Mucosa of descending colon (tissue), 3 donors: ENCODE measurements around the gene C1QTNF8. TPM values are rescaled to one million over a fixed set of nuclear protein-coding genes. Genes with fewer than 3 reads are reported as not detected.

Source experiments
- ATAC-seq: fragments of 200-7000 bp; cut with Tn5 transposase; one replicate; pipeline ENCODE4 v1.9.1; 2020; ENCODE audit warnings: mild to moderate bottlenecking, moderate library complexity
- DNase-seq, 3 donors: peaks; one replicate each; pipeline ENCODE4 v3.0.0-alpha.2; 2020
- H3K36me3 ChIP-seq: fragments of 200-600 bp; one replicate; pipeline ENCODE4 v1.8.0; 2021; ENCODE audit warnings: low read depth, mild to moderate bottlenecking
- H3K4me1 ChIP-seq: fragments of 200-600 bp; one replicate; pipeline ENCODE4 v1.8.0; 2021; ENCODE audit warnings: low read depth, mild to moderate bottlenecking
- H3K4me3 ChIP-seq: fragments of 200-600 bp; one replicate; pipeline ENCODE4 v1.8.0; 2021; ENCODE audit warnings: mild to moderate bottlenecking
- H3K9me3 ChIP-seq: fragments of 200-600 bp; one replicate; pipeline ENCODE4 v1.8.0; 2021; ENCODE audit warnings: mild to moderate bottlenecking
- intact Hi-C, 2 donors: fragments of 100-400 bp; cut with DNase I in 1 of 2; cut with micrococcal nuclease in 1 of 2; formaldehyde crosslinking; loops; one replicate each; pipeline versions ENCODE4 v1.11.0 to v1.11.1; 2022; cut with DNase I, micrococcal nuclease
- total RNA-seq, 3 donors: library from RNA; stranded (reverse); fragmentation: NEBNext Ultra II Directional in 2 of 3; extraction: Animal tissue kit (Norgen Biotek cat#: 25700) in 2 of 3; gene quantifications; one replicate each; pipeline versions ENCODE4 v1.2.1 to v1.2.4, GENCODE V29; 2021 to 2023
- TF ChIP-seq, protein P1 (sequence below): fragments of 200-600 bp; IDR thresholded peaks from one replicate; pipeline ENCODE4 v1.8.0; 2022; ENCODE audit warnings: antibody characterized with exemption, mild to moderate bottlenecking
- donor health status: DM: no; HTN: no; CAD: no; lungs with moderate emphysema.
- donor health status: DM: no; HTN: no; CAD: no.
- donor health status: DM: no; HTN: yes; CAD: no.

The C1QTNF8 gene
- total RNA-seq, 3 donors from 2014 or later, result not detected

DNA sequence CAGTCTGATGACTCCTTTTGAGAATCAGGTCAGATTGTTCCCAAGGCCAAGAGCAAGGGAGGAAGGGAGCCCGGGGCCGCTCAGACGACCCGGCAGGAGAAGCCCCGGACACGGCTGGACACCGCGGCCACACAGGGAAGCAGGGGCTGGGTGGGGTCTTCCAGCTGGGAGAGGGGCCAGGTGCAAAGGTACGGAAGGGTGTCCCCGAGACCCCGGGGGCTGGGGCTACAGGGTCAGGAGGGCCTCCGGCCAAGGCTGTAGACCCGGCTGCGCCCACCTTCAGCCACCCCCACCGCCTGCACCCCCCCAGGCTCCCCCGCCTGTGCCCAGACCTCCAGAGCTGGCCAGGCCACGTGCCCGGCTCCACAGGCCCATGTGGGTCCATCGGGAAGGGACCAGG is 21.9 kb upstream of the C1QTNF8 start:
- H3K4me1 ChIP-seq, result no peaks in the 10 kb centered on the region
- no peak overlapping the region for H3K4me3 ChIP-seq
- no peak for ATAC-seq
- no peak for DNase-seq
- H3K9me3 ChIP-seq, result no peaks in the 10 kb centered on the region
- TF ChIP-seq, protein P1, sequence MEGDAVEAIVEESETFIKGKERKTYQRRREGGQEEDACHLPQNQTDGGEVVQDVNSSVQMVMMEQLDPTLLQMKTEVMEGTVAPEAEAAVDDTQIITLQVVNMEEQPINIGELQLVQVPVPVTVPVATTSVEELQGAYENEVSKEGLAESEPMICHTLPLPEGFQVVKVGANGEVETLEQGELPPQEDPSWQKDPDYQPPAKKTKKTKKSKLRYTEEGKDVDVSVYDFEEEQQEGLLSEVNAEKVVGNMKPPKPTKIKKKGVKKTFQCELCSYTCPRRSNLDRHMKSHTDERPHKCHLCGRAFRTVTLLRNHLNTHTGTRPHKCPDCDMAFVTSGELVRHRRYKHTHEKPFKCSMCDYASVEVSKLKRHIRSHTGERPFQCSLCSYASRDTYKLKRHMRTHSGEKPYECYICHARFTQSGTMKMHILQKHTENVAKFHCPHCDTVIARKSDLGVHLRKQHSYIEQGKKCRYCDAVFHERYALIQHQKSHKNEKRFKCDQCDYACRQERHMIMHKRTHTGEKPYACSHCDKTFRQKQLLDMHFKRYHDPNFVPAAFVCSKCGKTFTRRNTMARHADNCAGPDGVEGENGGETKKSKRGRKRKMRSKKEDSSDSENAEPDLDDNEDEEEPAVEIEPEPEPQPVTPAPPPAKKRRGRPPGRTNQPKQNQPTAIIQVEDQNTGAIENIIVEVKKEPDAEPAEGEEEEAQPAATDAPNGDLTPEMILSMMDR, result no peak
- intact Hi-C loops, result no loop called here
- no peaks in the 10 kb centered on the region for H3K36me3 ChIP-seq

DNA sequence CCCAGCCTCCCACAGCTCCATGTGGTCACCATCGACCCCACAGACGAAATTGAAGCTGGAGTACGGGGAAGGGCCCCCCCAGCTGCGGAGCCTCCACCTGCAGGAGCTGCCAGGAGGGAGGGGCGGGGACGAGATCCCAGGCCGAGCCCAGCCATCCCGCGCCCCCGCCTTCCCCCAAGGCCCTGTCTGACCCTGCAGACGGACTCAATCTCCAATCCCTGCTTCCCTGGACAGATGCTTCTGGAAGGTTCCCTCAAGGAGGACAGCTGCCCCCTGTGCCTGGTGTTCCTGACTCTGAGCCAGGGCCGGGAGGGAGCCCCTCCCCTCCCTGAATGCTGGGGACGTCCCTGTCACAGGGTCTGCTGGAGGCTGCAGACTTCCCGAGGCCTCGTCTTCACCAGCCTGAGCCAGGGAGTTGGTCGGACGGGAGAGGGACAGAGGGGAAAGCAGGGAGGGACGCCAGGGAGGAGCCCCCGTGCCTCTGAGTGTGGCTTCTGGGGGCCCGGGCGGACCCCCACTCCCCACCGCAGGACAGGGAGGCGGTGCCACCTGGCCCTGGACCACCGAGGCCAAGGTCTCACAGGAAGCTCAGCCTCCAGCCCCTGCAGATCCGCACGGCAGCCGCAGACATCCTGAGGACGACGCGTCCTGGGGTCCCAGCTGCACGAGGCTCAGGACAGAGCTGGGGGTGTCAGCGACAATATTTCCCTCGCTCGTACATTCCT is 21.3 kb upstream of the C1QTNF8 start:
- DNase-seq (no peak), ATAC-seq (no peak)
- no peaks in the 10 kb centered on the region for H3K9me3 ChIP-seq
- H3K36me3 ChIP-seq, result no peaks in the 10 kb centered on the region
- H3K4me3 ChIP-seq, result no peak overlapping the region
- intact Hi-C loops, result no loop called here
- TF ChIP-seq, protein P1, result no peak
- no peaks in the 10 kb centered on the region for H3K4me1 ChIP-seq

DNA sequence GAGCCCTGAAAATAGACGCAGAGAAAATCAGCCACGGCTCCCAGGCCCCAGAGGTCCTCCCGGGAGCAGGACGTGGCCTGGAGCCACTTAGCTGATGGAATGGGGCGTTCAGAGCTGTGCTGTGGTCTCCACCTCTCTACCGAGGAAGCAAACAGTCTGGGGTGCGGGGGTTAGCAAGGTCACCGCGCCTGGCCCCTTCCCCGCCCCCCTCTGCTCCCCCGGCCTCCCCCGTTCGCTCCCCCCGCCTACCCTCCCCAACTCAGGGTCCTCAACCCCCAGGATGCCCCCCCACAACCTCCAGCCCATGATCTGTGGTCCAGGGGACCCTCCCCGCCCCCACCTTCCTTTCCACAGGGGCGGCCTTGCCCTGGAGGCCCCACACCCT is 20.6 kb upstream of the C1QTNF8 start:
- Histone ChIP-seq H3K4me1 (no peaks in the 10 kb centered on the region), H3K36me3 (no peaks in the 10 kb centered on the region), H3K4me3 (no peak overlapping the region), H3K9me3 (no peaks in the 10 kb centered on the region)
- TF ChIP-seq, protein P1, result no peak
- intact Hi-C loops, result no loop called here
- DNase-seq, result no peak
- ATAC-seq, result no peak

DNA sequence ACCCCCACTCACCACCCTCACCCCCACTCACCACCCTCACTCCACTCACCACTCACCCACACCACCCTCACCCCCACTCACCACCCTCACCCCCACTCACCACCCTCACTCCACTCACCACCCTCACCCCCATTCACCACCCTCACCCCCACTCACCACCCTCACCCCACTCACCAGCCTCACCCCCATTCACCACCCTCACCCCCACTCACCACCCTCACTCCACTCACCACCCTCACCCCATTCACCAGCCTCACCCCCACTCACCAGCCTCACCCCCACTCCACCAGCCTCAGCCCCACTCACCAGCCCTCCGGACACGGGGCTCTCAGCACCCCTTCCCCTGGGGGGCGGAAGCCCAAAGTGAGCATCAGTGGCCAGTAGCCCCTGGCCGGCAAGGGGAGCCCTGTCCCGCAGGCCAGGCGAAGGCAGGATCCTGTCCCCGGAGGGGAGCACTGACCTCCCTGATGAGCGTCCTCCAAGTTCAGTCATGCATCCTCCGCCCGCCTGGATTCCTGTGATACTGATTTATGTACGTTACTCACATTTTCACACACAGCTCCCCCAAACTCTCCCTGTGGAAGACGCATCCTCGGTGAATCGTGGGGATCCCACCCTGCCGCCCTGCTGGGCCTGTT is 18.0 kb upstream of the C1QTNF8 start:
- Histone ChIP-seq H3K4me3 (no peak overlapping the region), H3K4me1 (no peaks in the 10 kb centered on the region), H3K36me3 (no peaks in the 10 kb centered on the region), H3K9me3 (no peaks in the 10 kb centered on the region)
- no peak for DNase-seq
- intact Hi-C loops, result no loop called here
- no peak for ATAC-seq
- TF ChIP-seq, protein P1, result no peak

DNA sequence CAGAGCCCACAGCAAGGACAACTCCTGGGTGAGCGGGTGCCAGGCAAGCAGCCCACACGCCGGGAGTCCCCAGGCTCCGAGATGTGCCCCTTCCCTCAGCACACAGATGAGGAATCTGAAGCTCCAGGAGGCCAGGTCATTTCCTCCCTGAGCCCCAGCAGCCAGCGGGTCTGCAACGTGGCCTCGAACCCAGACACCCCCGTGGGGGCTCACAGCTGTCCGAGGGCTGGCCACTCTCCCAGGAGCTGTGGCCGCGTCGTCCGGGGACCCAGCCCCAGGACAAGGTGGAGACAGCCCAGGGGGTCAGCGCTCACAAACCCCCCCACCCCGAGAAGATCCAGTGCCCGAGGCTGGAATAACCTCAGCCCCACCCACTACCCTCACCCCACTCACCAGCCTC is 17.4 kb upstream of the C1QTNF8 start:
- DNase-seq (no peak), ATAC-seq (no peak)
- H3K4me3 ChIP-seq, result no peak overlapping the region
- TF ChIP-seq, protein P1, result no peak
- no peaks in the 10 kb centered on the region for H3K36me3 ChIP-seq
- no peaks in the 10 kb centered on the region for H3K9me3 ChIP-seq
- intact Hi-C loops, result no loop called here
- H3K4me1 ChIP-seq, result no peaks in the 10 kb centered on the region
